Stimulated activated CD4-positive, alpha-beta T cell treated with anti-CD3 and anti-CD28 coated beads, Interleukin-4, amount 100 ng/mL, for 24 hours (primary cell): ENCODE results near the gene RAB11FIP2.

Experiments
- DNase-seq: peaks from one replicate; pipeline ENCODE4 v3.0.0-alpha.2; 2020

Gene RAB11FIP2

GRCh38 chr10:117972168-117972837, 74.4 kb downstream of the RAB11FIP2 start:
- no peak for DNase-seq

- DNase-seq, result no peak
Observed at GRCh38 chr10:117970962-117971361, 75.8 kb downstream of the RAB11FIP2 start.

GRCh38 chr10:117969592-117969991, 77.1 kb downstream of the RAB11FIP2 start:
- DNase-seq, result no peak

- DNase-seq, result no peak
Observed at GRCh38 chr10:117968354-117969182, 78.2 kb downstream of the RAB11FIP2 start.

GRCh38 chr10:117967149-117967650, 79.5 kb downstream of the RAB11FIP2 start:
- DNase-seq, result no peak

- DNase-seq, result no peak
Observed at GRCh38 chr10:117965984-117966383, 80.8 kb downstream of the RAB11FIP2 start.

GRCh38 chr10:117964536-117964935, 82.2 kb downstream of the RAB11FIP2 start:
- DNase-seq, result no peak

- DNase-seq, result no peak
Observed at GRCh38 chr10:117960345-117960935, 86.3 kb downstream of the RAB11FIP2 start.

GRCh38 chr10:117956972-117957371, 89.8 kb downstream of the RAB11FIP2 start:
- DNase-seq, result no peak

GRCh38 chr10:117955176-117955575, 91.6 kb downstream of the RAB11FIP2 start:
- DNase-seq, result no peak
